ENCODE measurements around the gene ZNF543. TPM values are rescaled to one million over a fixed set of nuclear protein-coding genes. Genes with fewer than 3 reads are reported as not detected.
A peak's percentile ranks its signal among the peaks of the same experiment; 100 is the strongest.

Gene ZNF543
- total and polyA plus RNA-seq, 2 of the 8 experiments (the other 6 are each of a cell fraction or from before 2014, with no cell fraction given), result 1.8 to 9.0 TPM

DNA sequence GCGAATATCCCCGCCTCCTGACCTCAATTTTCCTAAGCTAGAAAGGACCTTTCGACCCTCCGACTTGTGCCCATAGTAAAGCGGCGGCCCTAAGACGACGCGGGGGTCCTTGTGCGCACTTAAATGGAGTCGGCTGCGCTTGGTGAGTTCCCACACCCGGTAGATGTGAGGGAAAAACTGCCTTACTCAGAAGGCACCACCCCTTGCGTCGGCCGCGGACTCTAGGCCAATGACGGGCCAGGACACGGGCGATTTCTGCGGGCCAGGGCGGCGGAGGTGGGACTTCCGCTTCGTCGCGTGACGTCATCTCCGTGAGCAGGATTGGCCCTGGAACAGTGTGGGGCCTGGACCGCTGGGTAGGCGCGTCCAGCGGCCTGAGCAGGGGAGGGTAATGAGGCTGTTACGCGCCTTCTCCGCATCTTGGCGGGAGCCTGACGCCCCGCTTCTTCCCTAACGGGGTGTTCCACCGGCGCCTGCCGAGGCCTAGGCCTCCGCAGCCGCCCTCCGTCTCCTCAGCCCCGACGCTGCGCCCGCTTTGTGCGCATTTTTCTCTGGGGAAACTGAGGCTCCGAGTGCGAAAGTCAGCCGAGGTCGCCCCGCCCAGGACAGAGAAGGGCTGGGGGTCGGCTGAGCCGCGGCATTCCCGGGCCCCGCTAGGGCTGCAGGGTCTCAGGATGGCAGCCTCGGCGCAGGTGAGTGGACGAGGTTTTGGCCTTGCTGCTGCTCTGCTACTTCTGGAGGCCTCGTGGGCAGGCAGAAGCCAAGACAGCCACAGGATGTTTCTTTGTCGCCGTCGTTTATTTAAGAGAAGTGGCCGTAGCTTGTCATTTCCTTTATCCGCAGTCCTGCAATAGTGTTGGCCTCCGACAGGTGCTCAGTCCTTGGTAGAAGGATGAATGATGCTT, at the start of gene ZNF543 (continued):
- TF ChIP-seq, protein P1, sequence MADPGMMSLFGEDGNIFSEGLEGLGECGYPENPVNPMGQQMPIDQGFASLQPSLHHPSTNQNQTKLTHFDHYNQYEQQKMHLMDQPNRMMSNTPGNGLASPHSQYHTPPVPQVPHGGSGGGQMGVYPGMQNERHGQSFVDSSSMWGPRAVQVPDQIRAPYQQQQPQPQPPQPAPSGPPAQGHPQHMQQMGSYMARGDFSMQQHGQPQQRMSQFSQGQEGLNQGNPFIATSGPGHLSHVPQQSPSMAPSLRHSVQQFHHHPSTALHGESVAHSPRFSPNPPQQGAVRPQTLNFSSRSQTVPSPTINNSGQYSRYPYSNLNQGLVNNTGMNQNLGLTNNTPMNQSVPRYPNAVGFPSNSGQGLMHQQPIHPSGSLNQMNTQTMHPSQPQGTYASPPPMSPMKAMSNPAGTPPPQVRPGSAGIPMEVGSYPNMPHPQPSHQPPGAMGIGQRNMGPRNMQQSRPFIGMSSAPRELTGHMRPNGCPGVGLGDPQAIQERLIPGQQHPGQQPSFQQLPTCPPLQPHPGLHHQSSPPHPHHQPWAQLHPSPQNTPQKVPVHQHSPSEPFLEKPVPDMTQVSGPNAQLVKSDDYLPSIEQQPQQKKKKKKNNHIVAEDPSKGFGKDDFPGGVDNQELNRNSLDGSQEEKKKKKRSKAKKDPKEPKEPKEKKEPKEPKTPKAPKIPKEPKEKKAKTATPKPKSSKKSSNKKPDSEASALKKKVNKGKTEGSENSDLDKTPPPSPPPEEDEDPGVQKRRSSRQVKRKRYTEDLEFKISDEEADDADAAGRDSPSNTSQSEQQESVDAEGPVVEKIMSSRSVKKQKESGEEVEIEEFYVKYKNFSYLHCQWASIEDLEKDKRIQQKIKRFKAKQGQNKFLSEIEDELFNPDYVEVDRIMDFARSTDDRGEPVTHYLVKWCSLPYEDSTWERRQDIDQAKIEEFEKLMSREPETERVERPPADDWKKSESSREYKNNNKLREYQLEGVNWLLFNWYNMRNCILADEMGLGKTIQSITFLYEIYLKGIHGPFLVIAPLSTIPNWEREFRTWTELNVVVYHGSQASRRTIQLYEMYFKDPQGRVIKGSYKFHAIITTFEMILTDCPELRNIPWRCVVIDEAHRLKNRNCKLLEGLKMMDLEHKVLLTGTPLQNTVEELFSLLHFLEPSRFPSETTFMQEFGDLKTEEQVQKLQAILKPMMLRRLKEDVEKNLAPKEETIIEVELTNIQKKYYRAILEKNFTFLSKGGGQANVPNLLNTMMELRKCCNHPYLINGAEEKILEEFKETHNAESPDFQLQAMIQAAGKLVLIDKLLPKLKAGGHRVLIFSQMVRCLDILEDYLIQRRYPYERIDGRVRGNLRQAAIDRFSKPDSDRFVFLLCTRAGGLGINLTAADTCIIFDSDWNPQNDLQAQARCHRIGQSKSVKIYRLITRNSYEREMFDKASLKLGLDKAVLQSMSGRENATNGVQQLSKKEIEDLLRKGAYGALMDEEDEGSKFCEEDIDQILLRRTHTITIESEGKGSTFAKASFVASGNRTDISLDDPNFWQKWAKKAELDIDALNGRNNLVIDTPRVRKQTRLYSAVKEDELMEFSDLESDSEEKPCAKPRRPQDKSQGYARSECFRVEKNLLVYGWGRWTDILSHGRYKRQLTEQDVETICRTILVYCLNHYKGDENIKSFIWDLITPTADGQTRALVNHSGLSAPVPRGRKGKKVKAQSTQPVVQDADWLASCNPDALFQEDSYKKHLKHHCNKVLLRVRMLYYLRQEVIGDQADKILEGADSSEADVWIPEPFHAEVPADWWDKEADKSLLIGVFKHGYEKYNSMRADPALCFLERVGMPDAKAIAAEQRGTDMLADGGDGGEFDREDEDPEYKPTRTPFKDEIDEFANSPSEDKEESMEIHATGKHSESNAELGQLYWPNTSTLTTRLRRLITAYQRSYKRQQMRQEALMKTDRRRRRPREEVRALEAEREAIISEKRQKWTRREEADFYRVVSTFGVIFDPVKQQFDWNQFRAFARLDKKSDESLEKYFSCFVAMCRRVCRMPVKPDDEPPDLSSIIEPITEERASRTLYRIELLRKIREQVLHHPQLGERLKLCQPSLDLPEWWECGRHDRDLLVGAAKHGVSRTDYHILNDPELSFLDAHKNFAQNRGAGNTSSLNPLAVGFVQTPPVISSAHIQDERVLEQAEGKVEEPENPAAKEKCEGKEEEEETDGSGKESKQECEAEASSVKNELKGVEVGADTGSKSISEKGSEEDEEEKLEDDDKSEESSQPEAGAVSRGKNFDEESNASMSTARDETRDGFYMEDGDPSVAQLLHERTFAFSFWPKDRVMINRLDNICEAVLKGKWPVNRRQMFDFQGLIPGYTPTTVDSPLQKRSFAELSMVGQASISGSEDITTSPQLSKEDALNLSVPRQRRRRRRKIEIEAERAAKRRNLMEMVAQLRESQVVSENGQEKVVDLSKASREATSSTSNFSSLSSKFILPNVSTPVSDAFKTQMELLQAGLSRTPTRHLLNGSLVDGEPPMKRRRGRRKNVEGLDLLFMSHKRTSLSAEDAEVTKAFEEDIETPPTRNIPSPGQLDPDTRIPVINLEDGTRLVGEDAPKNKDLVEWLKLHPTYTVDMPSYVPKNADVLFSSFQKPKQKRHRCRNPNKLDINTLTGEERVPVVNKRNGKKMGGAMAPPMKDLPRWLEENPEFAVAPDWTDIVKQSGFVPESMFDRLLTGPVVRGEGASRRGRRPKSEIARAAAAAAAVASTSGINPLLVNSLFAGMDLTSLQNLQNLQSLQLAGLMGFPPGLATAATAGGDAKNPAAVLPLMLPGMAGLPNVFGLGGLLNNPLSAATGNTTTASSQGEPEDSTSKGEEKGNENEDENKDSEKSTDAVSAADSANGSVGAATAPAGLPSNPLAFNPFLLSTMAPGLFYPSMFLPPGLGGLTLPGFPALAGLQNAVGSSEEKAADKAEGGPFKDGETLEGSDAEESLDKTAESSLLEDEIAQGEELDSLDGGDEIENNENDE (IDR thresholded peaks at IDR 0.05; ENCODE audit: insufficient replicate concordance, low read length), result no peak
- TF ChIP-seq ATF3 (IDR thresholded peaks at IDR 0.05; ENCODE audit: insufficient read depth, low read depth, low read length), result no peak
- no peak for TF ChIP-seq SIRT6 (IDR thresholded peaks at IDR 0.05; ENCODE audit: low read length)
- TF ChIP-seq CBX8 (IDR thresholded peaks at IDR 0.05; ENCODE audit: borderline replicate concordance, low read depth, low read length), result no peak
- peak; percentile 89 for TF ChIP-seq POLR2AphosphoS5 (IDR thresholded peaks at IDR 0.05; ENCODE audit: low read depth, low read length)
- no peak for TF ChIP-seq FOSL1 (IDR thresholded peaks at IDR 0.05; ENCODE audit: insufficient read depth, low read depth, low read length)
- TF ChIP-seq, protein P2, sequence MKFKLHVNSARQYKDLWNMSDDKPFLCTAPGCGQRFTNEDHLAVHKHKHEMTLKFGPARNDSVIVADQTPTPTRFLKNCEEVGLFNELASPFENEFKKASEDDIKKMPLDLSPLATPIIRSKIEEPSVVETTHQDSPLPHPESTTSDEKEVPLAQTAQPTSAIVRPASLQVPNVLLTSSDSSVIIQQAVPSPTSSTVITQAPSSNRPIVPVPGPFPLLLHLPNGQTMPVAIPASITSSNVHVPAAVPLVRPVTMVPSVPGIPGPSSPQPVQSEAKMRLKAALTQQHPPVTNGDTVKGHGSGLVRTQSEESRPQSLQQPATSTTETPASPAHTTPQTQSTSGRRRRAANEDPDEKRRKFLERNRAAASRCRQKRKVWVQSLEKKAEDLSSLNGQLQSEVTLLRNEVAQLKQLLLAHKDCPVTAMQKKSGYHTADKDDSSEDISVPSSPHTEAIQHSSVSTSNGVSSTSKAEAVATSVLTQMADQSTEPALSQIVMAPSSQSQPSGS (IDR thresholded peaks at IDR 0.05; ENCODE audit: low read length), result peak; percentile 39; the same call in 1 of the 2 replicates

All from H1 (cell line).